CD4-positive, alpha-beta T cell treated with Interleukin-17A for 4 hours (primary cell): Measurements from ENCODE around the gene CDK10.
"Not testable (repeated sequence)": the region's sequence is repeated elsewhere in the genome, so short reads cannot be mapped to it uniquely, and the experiment has no call there.

Experiments used
- DNase-seq: peaks from one replicate; pipeline ENCODE4 v3.0.0-alpha.2; 2020; ENCODE audit warnings: mixed read lengths

Gene CDK10

GRCh38 chr16:89686520-89687091, at the start of gene CDK10:
Gene CDK10 (plus strand): TSS chr16:89686689. CDS start chr16:89686711, 22 bp downstream.
- peak; percentile 88 for DNase-seq

GRCh38 chr16:89637379-89637778, 49.1 kb upstream of the CDK10 start:
- no peak for DNase-seq

- no peak for DNase-seq
Measured at GRCh38 chr16:89638455-89638854, 48.0 kb upstream of the CDK10 start.

GRCh38 chr16:89639385-89639784, 47.1 kb upstream of the CDK10 start:
- DNase-seq: no peak

- no peak for DNase-seq
Measured at GRCh38 chr16:89641458-89642119, 44.9 kb upstream of the CDK10 start.

GRCh38 chr16:89642574-89642973, 43.9 kb upstream of the CDK10 start:
- DNase-seq: no peak

- DNase-seq: no peak
Measured at GRCh38 chr16:89643769-89644300, 42.7 kb upstream of the CDK10 start.

- no peak for DNase-seq
Measured at GRCh38 chr16:89645122-89645521, 41.4 kb upstream of the CDK10 start.

- no peak for DNase-seq
Measured at GRCh38 chr16:89646270-89646669, 40.2 kb upstream of the CDK10 start.

- DNase-seq: no peak
Measured at GRCh38 chr16:89646906-89647305, 39.6 kb upstream of the CDK10 start.

GRCh38 chr16:89651584-89651983, 34.9 kb upstream of the CDK10 start:
- DNase-seq: no peak

GRCh38 chr16:89653656-89654295, 32.7 kb upstream of the CDK10 start:
- DNase-seq: no peak

- DNase-seq: no peak
Measured at GRCh38 chr16:89655062-89655643, 31.3 kb upstream of the CDK10 start.

GRCh38 chr16:89656435-89657121, 29.9 kb upstream of the CDK10 start:
- no peak for DNase-seq

- peak; percentile 93 for DNase-seq
Measured at GRCh38 chr16:89657442-89658220, 28.9 kb upstream of the CDK10 start, which contains the start of the genes CHMP1A and SPATA33. Gene CHMP1A (minus strand): TSS chr16:89657708. CDS start chr16:89657588, 120 bp downstream. Gene SPATA33 (plus strand): TSS chr16:89657836. CDS start chr16:89657912, 76 bp downstream.

GRCh38 chr16:89658221-89658879, 28.1 kb upstream of the CDK10 start:
- peak; percentile 16 for DNase-seq

- DNase-seq: no peak
Measured at GRCh38 chr16:89660146-89660545, 26.3 kb upstream of the CDK10 start.

- no peak for DNase-seq
Measured at GRCh38 chr16:89661215-89661614, 25.3 kb upstream of the CDK10 start.

- not testable (repeated sequence) for DNase-seq
Measured at GRCh38 chr16:89664238-89664637, 22.3 kb upstream of the CDK10 start.

- DNase-seq: not testable (repeated sequence)
Measured at GRCh38 chr16:89667000-89667399, 19.5 kb upstream of the CDK10 start.

- DNase-seq: no peak
Measured at GRCh38 chr16:89667633-89668032, 18.9 kb upstream of the CDK10 start.
